H9 (cell line): ENCODE results near the gene USP3. TPM values are rescaled to one million over a fixed set of nuclear protein-coding genes. Genes with fewer than 3 reads are reported as not detected.

ENCODE experiments used
- DNase-seq: peaks from one replicate; pipeline ENCODE4 v3.0.0-alpha.2; 2017
- H2AFZ ChIP-seq: one replicate; pipeline ENCODE4 v1.6.1; 2013; ENCODE audit warnings: mild to moderate bottlenecking, low read length, control low read depth, moderate library complexity
- H2AK5ac ChIP-seq: 2 replicates; pipeline ENCODE4 v1.6.1; 2013; ENCODE audit warnings: low read length, control low read depth, mixed read lengths; ENCODE audit not compliant: insufficient read length
- H2BK120ac ChIP-seq: one replicate; pipeline ENCODE4 v1.6.1; 2013; ENCODE audit warnings: low read depth, mild to moderate bottlenecking, low read length, control low read depth, inconsistent platforms; ENCODE audit not compliant: poor library complexity, severe bottlenecking
- H2BK12ac ChIP-seq: 2 replicates; pipeline ENCODE4 v1.6.1; 2013; ENCODE audit warnings: low read length, control low read depth, mixed read lengths, low read depth; ENCODE audit not compliant: insufficient read length
- H2BK15ac ChIP-seq: 2 replicates; pipeline ENCODE4 v1.6.1; 2013; ENCODE audit warnings: low read depth, low read length, control low read depth
- H2BK20ac ChIP-seq: one replicate; pipeline ENCODE4 v1.6.1; 2013; ENCODE audit warnings: low read depth, mild to moderate bottlenecking, low read length, control low read depth, inconsistent platforms; ENCODE audit not compliant: poor library complexity, severe bottlenecking
- H2BK5ac ChIP-seq: 2 replicates; pipeline ENCODE4 v1.6.1; 2013; ENCODE audit warnings: low read length, control low read depth, mixed read lengths; ENCODE audit not compliant: insufficient read length
- H3K14ac ChIP-seq: 2 replicates; pipeline ENCODE4 v1.6.1; 2013; ENCODE audit warnings: low read length, control low read depth; ENCODE audit not compliant: insufficient read depth
- H3K18ac ChIP-seq: 2 replicates; pipeline ENCODE4 v1.6.1; 2013; ENCODE audit warnings: low read depth, mild to moderate bottlenecking, mixed read lengths, low read length, control low read depth; ENCODE audit not compliant: insufficient read length
- H3K23ac ChIP-seq: 2 replicates; pipeline ENCODE4 v1.6.1; 2013; ENCODE audit warnings: low read length, control low read depth, mixed read lengths, low read depth; ENCODE audit not compliant: insufficient read length
- H3K23me2 ChIP-seq: 2 replicates; pipeline ENCODE4 v1.6.1; 2013; ENCODE audit warnings: low read depth, mild to moderate bottlenecking, mixed read lengths, low read length, control low read depth; ENCODE audit not compliant: insufficient read length, poor library complexity, severe bottlenecking
- H3K27ac ChIP-seq: 2 replicates; pipeline ENCODE4 v1.5.1; 2013; ENCODE audit warnings: low read length, control low read depth, mixed read lengths, low read depth; ENCODE audit not compliant: insufficient read length
- H3K27me3 ChIP-seq: 2 replicates; pipeline ENCODE4 v1.6.1; 2013; ENCODE audit warnings: low read length, control low read depth, inconsistent platforms; ENCODE audit not compliant: insufficient read depth
- H3K4ac ChIP-seq: 2 replicates; pipeline ENCODE4 v1.6.1; 2013; ENCODE audit warnings: low read depth, mild to moderate bottlenecking, control low read depth, inconsistent platforms, low read length, moderate library complexity
- H3K4me1 ChIP-seq: 2 replicates; pipeline ENCODE4 v1.6.1; 2013; ENCODE audit warnings: low read length, control low read depth, inconsistent platforms; ENCODE audit not compliant: insufficient read depth
- H3K4me2 ChIP-seq: 2 replicates; pipeline ENCODE4 v1.6.1; 2013; ENCODE audit warnings: low read length, control low read depth, mixed read lengths; ENCODE audit not compliant: insufficient read length, insufficient read depth
- H3K56ac ChIP-seq: 2 replicates; pipeline ENCODE4 v1.6.1; 2013; ENCODE audit warnings: low read depth, mild to moderate bottlenecking, mixed read lengths, low read length, control low read depth; ENCODE audit not compliant: insufficient read length
- H3K79me1 ChIP-seq: 2 replicates; pipeline ENCODE4 v1.6.1; 2013; ENCODE audit warnings: low read depth, mild to moderate bottlenecking, moderate library complexity, low read length, control low read depth, inconsistent platforms; ENCODE audit not compliant: insufficient read depth, poor library complexity, severe bottlenecking
- H3K79me2 ChIP-seq: 2 replicates; pipeline ENCODE4 v1.6.1; 2013; ENCODE audit warnings: low read length, control low read depth, inconsistent platforms; ENCODE audit not compliant: insufficient read depth
- H3K9ac ChIP-seq: 2 replicates; pipeline ENCODE4 v1.6.1; 2013; ENCODE audit warnings: low read length, control low read depth, mixed read lengths; ENCODE audit not compliant: insufficient read length; ENCODE audit errors: extremely low read depth
- H3K9me3 ChIP-seq: one replicate; pipeline ENCODE4 v1.6.1; 2013; ENCODE audit warnings: low read depth, low read length, inconsistent platforms; ENCODE audit not compliant: control insufficient read depth
- H3T11ph ChIP-seq: one replicate; pipeline ENCODE4 v1.6.1; 2013; ENCODE audit warnings: mild to moderate bottlenecking, low read length, control low read depth, inconsistent platforms
- H4K20me1 ChIP-seq: one replicate; pipeline ENCODE4 v1.6.1; 2013; ENCODE audit not compliant: control insufficient read depth, insufficient read length, insufficient read depth
- H4K5ac ChIP-seq: 2 replicates; pipeline ENCODE4 v1.6.1; 2013; ENCODE audit warnings: low read depth, mild to moderate bottlenecking, mixed read lengths, low read length, control low read depth; ENCODE audit not compliant: insufficient read length
- H4K8ac ChIP-seq: replicated peaks from 2 replicates; pipeline ENCODE4 v1.6.1; 2013; ENCODE audit warnings: low read length, control low read depth, mixed read lengths, low read depth; ENCODE audit not compliant: insufficient read length
- H4K91ac ChIP-seq: 2 replicates; pipeline ENCODE4 v1.6.1; 2013; ENCODE audit warnings: low read depth, mild to moderate bottlenecking, moderate library complexity, mixed read lengths, low read length, control low read depth; ENCODE audit not compliant: insufficient read length
- H3K27ac Mint-ChIP-seq, 3 experiments: 2 replicates in 2 of 3; 3 replicates in 1 of 3; pipeline ENCODE4 v1.8.0; 2020 to 2021; ENCODE audit warnings: mixed read lengths in 3 of 3, mild to moderate bottlenecking in 1 of 3, moderate library complexity in 1 of 3
- H3K27me3 Mint-ChIP-seq: 2 replicates; pipeline ENCODE4 v1.8.0; 2021; ENCODE audit warnings: low read depth, mild to moderate bottlenecking, moderate library complexity, mixed read lengths
- H3K36me3 Mint-ChIP-seq, 3 experiments: 2 replicates in 2 of 3; 3 replicates in 1 of 3; pipeline ENCODE4 v1.8.0; 2020 to 2021; ENCODE audit warnings: low read depth in 3 of 3, mixed read lengths in 3 of 3; ENCODE audit not compliant: insufficient read depth in 1 of 3
- H3K4me1 Mint-ChIP-seq, 2 experiments: 2 replicates each; pipeline ENCODE4 v1.8.0; 2020; ENCODE audit warnings: mixed read lengths in 2 of 2
- H3K4me3 Mint-ChIP-seq, 2 experiments: 2 replicates in 1 of 2; 3 replicates in 1 of 2; pipeline ENCODE4 v1.8.0; 2020 to 2021; ENCODE audit warnings: mild to moderate bottlenecking in 2 of 2, mixed read lengths in 2 of 2, moderate library complexity in 1 of 2
- H3K9me3 Mint-ChIP-seq, 2 experiments: 2 replicates in 1 of 2; 3 replicates in 1 of 2; pipeline ENCODE4 v1.8.0; 2020; ENCODE audit warnings: mild to moderate bottlenecking in 2 of 2, mixed read lengths in 2 of 2, moderate library complexity in 1 of 2
- CTCF ChIP-seq: fragments of 200-600 bp; sonication (generic); conservative IDR thresholded peaks from 3 replicates; pipeline ENCODE4 v1.8.0; 2021; ENCODE audit warnings: antibody characterized with exemption, mild to moderate bottlenecking
- WGBS: extraction: QIAGEN DNeasy Blood & Tissue Kit; methylation state at CpG from one replicate; pipeline ENCODE4 v1.1.7; 2013; ENCODE audit warnings: missing lambda C conversion rate, low lambda C conversion rate, mixed read lengths; ENCODE audit not compliant: insufficient read length; ENCODE audit errors: extremely low coverage; 5-methylcytosine and 5-hydroxymethylcytosine counted together
- long read RNA-seq: library from polyadenylated mRNA; unstranded; transcript quantifications from one replicate; pipeline ENCODE4 v2.0.0, GENCODE V29; 2020
- total RNA-seq: library from RNA; stranded (reverse); gene quantifications from 2 replicates; pipeline ENCODE4 v1.2.1, GENCODE V29; 2021

USP3 gene
- 12.0 and 14.2 TPM in 2 replicates for total RNA-seq
- long read RNA-seq, full-length matches to known transcripts: 61 of 79 reads
- long read RNA-seq, partial matches to known transcripts: 8 of 79 reads
- long read RNA-seq, other reads (novel, unspliced or antisense): 10 of 79 reads

GRCh38 chr15:63504247-63504978 lies at the start of gene USP3:
Gene USP3, plus strand, starts transcription at chr15:63504593. Its CDS starts 147 bp downstream, at chr15:63504740.
- Histone ChIP-seq H3K9me3 (no peaks in the 10 kb centered on the region), H3K14ac (peak within 1 kb of the TSS; percentile 93), H4K20me1 (no peaks in the 10 kb centered on the region), H2BK5ac (no peak within 1 kb of the TSS), H3K27me3 (peaks cover 48% of the 10 kb centered on the region), H3K79me2 (no peaks in the 10 kb centered on the region), H2AFZ (no peak within 1 kb of the TSS), H4K91ac (no peak within 1 kb of the TSS), H3K23me2 (peaks cover 17% of the 10 kb centered on the region), H3K23ac (no peak within 1 kb of the TSS), H3K4me1 (peaks cover 6% of the 10 kb centered on the region; the same call in 1 of the 2 replicates), H3K27ac (no peak within 1 kb of the TSS), H2BK20ac (no peak within 1 kb of the TSS), H2BK15ac (no peak within 1 kb of the TSS), H2AK5ac (no peak within 1 kb of the TSS), H3K4ac (no peak within 1 kb of the TSS), H3K18ac (no peak within 1 kb of the TSS), H4K8ac (no peak within 1 kb of the TSS), H3K9ac (peak within 1 kb of the TSS; percentile 73), H3K79me1 (no peaks in the 10 kb centered on the region), H3K56ac (no peak within 1 kb of the TSS), H2BK12ac (no peak within 1 kb of the TSS), H4K5ac (no peak within 1 kb of the TSS), H3K4me2 (peak within 1 kb of the TSS; percentile 54), H2BK120ac (no peak within 1 kb of the TSS), H3T11ph (no peak within 1 kb of the TSS)
- H3K4me3 Mint-ChIP-seq: peak within 1 kb of the TSS; percentile 72 to 93
- no CpG with 5 or more reads among the region's 88 CpGs for WGBS
- peak; percentile 94 for DNase-seq
- H3K27me3 Mint-ChIP-seq: peaks cover 44% of the 10 kb centered on the region
- peaks cover 30 to 61% of the 10 kb centered on the region in 2 experiments for H3K4me1 Mint-ChIP-seq
- TF ChIP-seq CTCF: peak; percentile 50
- no peaks in the 10 kb centered on the region; a peak in 1 of 7 replicates for H3K36me3 Mint-ChIP-seq
- peaks cover 0 to 5% of the 10 kb centered on the region in 2 experiments; a peak in 2 of 5 replicates for H3K9me3 Mint-ChIP-seq
- peak within 1 kb of the TSS in 1 of 3 experiments; percentile 75; a peak in 2 of 7 replicates for H3K27ac Mint-ChIP-seq
